ENCODE results near the gene SLC16A10. TPM values are rescaled to one million over a fixed set of nuclear protein-coding genes. Genes with fewer than 3 reads are reported as not detected.

The SLC16A10 gene
- total and polyA plus RNA-seq, 2 donors (not counting 3 experiments of a cell fraction or from before 2014, with no cell fraction given), result not detected

- Histone ChIP-seq H2AFZ (ENCODE audit: low read depth, low read length) (no peak overlapping the region), H3K27me3 (ENCODE audit: control insufficient read depth in 2 of 2, insufficient read depth in 2 of 2, low read length in 2 of 2) (peaks cover 0 to 4% of the 10 kb centered on the region in 2 experiments), H3K9ac (replicated peaks; ENCODE audit: extremely low read depth, insufficient read depth, low read length) (no peak overlapping the region), H3K79me2 (ENCODE audit: control insufficient read depth, insufficient read depth, low read length) (no peaks in the 10 kb centered on the region), H3K9me3 (replicated peaks; ENCODE audit: control insufficient read depth, insufficient read depth, low read length) (no peaks in the 10 kb centered on the region), H3K4me3 (replicated peaks in 1 of 3; ENCODE audit: insufficient read depth in 1 of 3, low read depth in 1 of 3, low read length in 3 of 3) (no peak overlapping the region), H3K4me2 (ENCODE audit: insufficient read depth, low read length) (no peak overlapping the region), H3K36me3 (ENCODE audit: control insufficient read depth in 2 of 2, extremely low read depth in 1 of 2, insufficient read depth in 2 of 2, low read length in 2 of 2) (no peaks in the 10 kb centered on the region), H3K27ac (ENCODE audit: insufficient read depth, low read depth, low read length) (no peak overlapping the region), H3K4me1 (ENCODE audit: control insufficient read depth, extremely low read depth, insufficient read depth, low read length) (no peaks in the 10 kb centered on the region), H3K9me1 (replicated peaks; ENCODE audit: control insufficient read depth, extremely low read depth, insufficient read depth, low read length) (no peaks in the 10 kb centered on the region), H4K20me1 (replicated peaks; ENCODE audit: control insufficient read depth, extremely low read depth, insufficient read depth, low read length) (no peaks in the 10 kb centered on the region)
- intact Hi-C loops (cut with micrococcal nuclease), result no loop called here
- dilution Hi-C loops (cut with MboI; ENCODE audit: extremely low pct_ligation_motif_present, low sequenced_read_pairs), result no loop called here
- ChIA-PET POLR2A (no interaction called here), CTCF (interaction anchor here (1.0 to 1.2 kb wide), 2 partner anchors 24 to 158 kb away, joined by 3 read pairs; no protein-coding TSS in a partner anchor)
- no peak for TF ChIP-seq EZH2 (IDR thresholded peaks at IDR 0.05; ENCODE audit: borderline replicate concordance, low read depth, low read length, severe bottlenecking)
- TF ChIP-seq CTCF (IDR thresholded peaks at IDR 0.05; ENCODE audit: extremely low read depth in 1 of 2, insufficient read depth in 1 of 2, low read depth in 1 of 2, low read length in 2 of 2), result no peak
- no peak for TF ChIP-seq MYC (IDR thresholded peaks at IDR 0.05; ENCODE audit: low read depth, low read length)
- no peak for TF ChIP-seq GATA2 (IDR thresholded peaks at IDR 0.05; ENCODE audit: insufficient read depth, insufficient read length, low read depth, low read length)
- TF ChIP-seq POLR2A (IDR thresholded peaks at IDR 0.05; ENCODE audit: low read depth, low read length), result no peak
- no peak for TF ChIP-seq FOS (IDR thresholded peaks at IDR 0.05; ENCODE audit: borderline replicate concordance, insufficient read depth, low read length)
- TF ChIP-seq POLR2AphosphoS5 (IDR thresholded peaks at IDR 0.05; ENCODE audit: insufficient read depth, low read depth, low read length), result no peak
- no peak for TF ChIP-seq MAX (IDR thresholded peaks at IDR 0.05; ENCODE audit: insufficient read depth, insufficient read length)
- no peak for TF ChIP-seq JUN (IDR thresholded peaks at IDR 0.05; ENCODE audit: borderline replicate concordance, insufficient read depth, insufficient read length, low read depth)
- DNase-seq (ENCODE audit: low read depth, low spot score) (no peak), FAIRE-seq (no peak)
- BruUV-seq (replicated peaks), result no TSS peak
Observed at GRCh38 chr6:111052171-111052570, 35.1 kb upstream of the SLC16A10 start.

Data from endothelial cell of umbilical vein (primary cell).